HG03060 (cell line): ENCODE data around the gene GOLGA8K.
"Not testable (repeated sequence)": the region's sequence is repeated elsewhere in the genome, so short reads cannot be mapped to it uniquely, and the experiment has no call there.

Source experiments
- ATAC-seq: cut with Tn5 transposase; IDR thresholded peaks from one replicate; pipeline ENCODE4 v1.9.1; 2021; ENCODE audit warnings: low read depth, moderate number of reproducible peaks; ENCODE audit not compliant: unreplicated experiment

Gene GOLGA8K

GRCh38 chr15:32403192-32403591, at the start of gene GOLGA8K:
Gene GOLGA8K, minus strand, starts transcription at chr15:32403292. Its CDS starts 98 bp downstream, at chr15:32403194.
- not testable (repeated sequence) for ATAC-seq

- ATAC-seq, result not testable (repeated sequence)
These were observed 37.4 kb upstream of the GOLGA8K start for GRCh38 chr15:32440445-32440977.

GRCh38 chr15:32434102-32434963, 31.2 kb upstream of the GOLGA8K start:
- not testable (repeated sequence) for ATAC-seq

- not testable (repeated sequence) for ATAC-seq
These were observed 24.5 kb upstream of the GOLGA8K start for GRCh38 chr15:32427635-32428034.

GRCh38 chr15:32426511-32426910, 23.4 kb upstream of the GOLGA8K start:
- not testable (repeated sequence) for ATAC-seq

GRCh38 chr15:32407903-32408302, 4.8 kb upstream of the GOLGA8K start:
- not testable (repeated sequence) for ATAC-seq

- not testable (repeated sequence) for ATAC-seq
These were observed 6.6 kb downstream of the GOLGA8K start for GRCh38 chr15:32396522-32396921.

- not testable (repeated sequence) for ATAC-seq
These were observed 8.3 kb downstream of the GOLGA8K start for GRCh38 chr15:32394745-32395144.

GRCh38 chr15:32388050-32388648, 14.9 kb downstream of the GOLGA8K start:
- not testable (repeated sequence) for ATAC-seq

- ATAC-seq, result not testable (repeated sequence)
These were observed 17.1 kb downstream of the GOLGA8K start for GRCh38 chr15:32385823-32386495.

GRCh38 chr15:32374185-32374584, 28.9 kb downstream of the GOLGA8K start:
- not testable (repeated sequence) for ATAC-seq

- ATAC-seq, result not testable (repeated sequence)
These were observed 29.4 kb downstream of the GOLGA8K start for GRCh38 chr15:32373707-32374106.

- ATAC-seq, result not testable (repeated sequence)
These were observed 31.0 kb downstream of the GOLGA8K start for GRCh38 chr15:32372075-32372474.

GRCh38 chr15:32370526-32370925, 32.6 kb downstream of the GOLGA8K start:
- not testable (repeated sequence) for ATAC-seq

GRCh38 chr15:32370064-32370463, 33.0 kb downstream of the GOLGA8K start:
- not testable (repeated sequence) for ATAC-seq

GRCh38 chr15:32366492-32366891, 36.6 kb downstream of the GOLGA8K start:
- ATAC-seq, result not testable (repeated sequence)

- ATAC-seq, result not testable (repeated sequence)
These were observed 37.1 kb downstream of the GOLGA8K start for GRCh38 chr15:32365955-32366354.

- not testable (repeated sequence) for ATAC-seq
These were observed 38.1 kb downstream of the GOLGA8K start for GRCh38 chr15:32364944-32365343.

- ATAC-seq, result not testable (repeated sequence)
These were observed 39.6 kb downstream of the GOLGA8K start for GRCh38 chr15:32363449-32363848.

- not testable (repeated sequence) for ATAC-seq
These were observed 41.4 kb downstream of the GOLGA8K start for GRCh38 chr15:32361662-32362061.

- not testable (repeated sequence) for ATAC-seq
These were observed 44.6 kb downstream of the GOLGA8K start for GRCh38 chr15:32358462-32358861.
